HG03060 (cell line): Measurements from ENCODE around the gene RAB11FIP2.

ENCODE experiments used
- ATAC-seq: cut with Tn5 transposase; IDR thresholded peaks from one replicate; pipeline ENCODE4 v1.9.1; 2021; ENCODE audit warnings: low read depth, moderate number of reproducible peaks; ENCODE audit not compliant: unreplicated experiment

RAB11FIP2 gene

DNA sequence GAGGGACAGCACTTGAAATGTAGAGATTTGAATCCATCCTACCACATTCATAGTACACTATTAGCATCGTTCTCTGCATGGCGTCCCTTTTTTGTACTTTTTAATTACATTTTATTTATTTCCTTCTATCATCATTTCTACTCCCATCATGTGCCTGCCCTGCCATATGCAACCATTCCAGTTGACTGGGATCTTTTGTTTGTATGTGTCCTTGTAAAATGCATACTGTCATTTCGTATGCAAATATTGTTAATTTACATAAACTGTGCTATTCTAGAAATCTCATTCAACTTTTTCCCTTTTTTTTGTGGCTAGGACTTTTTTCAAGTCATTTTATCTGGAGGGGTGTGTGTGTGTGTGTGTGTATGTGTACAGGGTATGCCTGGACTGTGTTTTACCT lies 57.9 kb downstream of the RAB11FIP2 start:
- no peak for ATAC-seq

DNA sequence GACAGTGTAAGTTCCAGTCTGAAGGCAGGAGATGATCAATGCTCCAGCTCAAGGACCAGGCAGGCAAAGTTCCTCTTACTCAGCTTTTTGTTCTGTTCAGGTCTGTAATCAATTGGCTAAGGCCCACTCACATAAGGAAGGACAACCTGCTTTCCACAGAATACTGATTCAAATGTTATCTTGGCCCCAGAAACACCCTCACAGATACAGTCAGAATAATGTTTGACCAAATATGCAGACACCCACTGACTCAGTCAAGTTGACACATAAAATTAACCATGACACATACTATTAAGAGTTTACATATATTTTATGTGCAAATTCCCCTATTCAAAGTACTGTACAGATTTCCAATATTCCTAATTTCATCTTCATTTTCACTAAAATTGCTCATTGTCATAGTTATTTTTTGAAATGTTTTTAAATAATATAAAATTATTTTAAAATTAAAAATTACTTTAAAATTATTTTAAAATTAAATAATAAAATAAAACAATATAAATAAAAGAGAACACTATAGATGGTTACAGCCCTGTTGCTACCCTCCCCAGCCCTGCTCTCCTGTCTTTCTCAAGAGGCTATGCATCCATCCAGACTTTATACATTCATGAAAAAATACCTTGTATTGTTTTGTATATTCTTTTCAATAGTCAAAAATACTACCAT lies 59.4 kb downstream of the RAB11FIP2 start:
- ATAC-seq, result no peak

- ATAC-seq, result no peak
Measured at GRCh38 chr10:117983961-117984360, 62.8 kb downstream of the RAB11FIP2 start.

DNA sequence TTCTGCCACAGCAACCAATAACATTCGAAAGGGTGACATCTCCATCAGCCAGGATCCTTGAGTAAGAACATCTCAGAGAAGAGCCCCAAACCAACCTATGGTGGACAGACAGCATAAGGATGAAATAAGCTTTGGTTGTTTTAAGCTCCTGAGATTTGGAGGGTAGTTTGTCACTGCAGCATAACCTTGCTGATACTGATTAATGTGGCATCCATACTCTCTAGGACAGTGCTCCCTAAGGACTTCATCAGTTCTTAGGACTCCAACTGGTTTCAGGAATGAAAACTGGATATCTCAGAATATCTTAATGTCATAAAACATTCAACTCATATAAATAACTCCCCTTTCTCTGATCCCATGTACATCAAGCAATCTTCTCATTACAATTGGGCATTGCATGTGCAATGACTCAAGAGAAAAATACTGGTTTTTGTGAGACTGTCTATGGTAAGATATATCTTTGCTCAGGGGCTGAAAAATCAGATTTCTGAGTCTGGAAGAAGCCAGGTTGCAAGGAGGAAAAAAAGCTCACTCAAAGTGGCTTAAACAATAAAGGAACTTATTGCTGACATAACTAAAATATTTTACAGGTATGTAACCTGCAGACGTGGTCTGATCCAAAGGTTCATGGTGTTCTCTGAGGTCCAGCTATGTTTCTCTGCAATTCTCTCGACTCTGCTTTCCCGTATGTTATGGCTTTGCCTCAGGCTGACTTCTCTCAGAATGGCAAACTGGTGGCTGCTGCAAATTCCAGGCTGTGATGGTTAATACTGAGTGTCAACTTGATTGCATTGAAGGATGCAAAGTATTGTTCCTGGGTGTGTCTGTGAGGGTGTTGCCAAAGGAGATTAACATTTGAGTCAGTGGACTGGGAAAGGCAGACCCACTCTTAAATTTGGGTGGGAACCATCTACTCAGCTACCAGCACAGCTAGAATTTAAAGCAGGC lies 65.7 kb downstream of the RAB11FIP2 start:
- ATAC-seq, result no peak

DNA sequence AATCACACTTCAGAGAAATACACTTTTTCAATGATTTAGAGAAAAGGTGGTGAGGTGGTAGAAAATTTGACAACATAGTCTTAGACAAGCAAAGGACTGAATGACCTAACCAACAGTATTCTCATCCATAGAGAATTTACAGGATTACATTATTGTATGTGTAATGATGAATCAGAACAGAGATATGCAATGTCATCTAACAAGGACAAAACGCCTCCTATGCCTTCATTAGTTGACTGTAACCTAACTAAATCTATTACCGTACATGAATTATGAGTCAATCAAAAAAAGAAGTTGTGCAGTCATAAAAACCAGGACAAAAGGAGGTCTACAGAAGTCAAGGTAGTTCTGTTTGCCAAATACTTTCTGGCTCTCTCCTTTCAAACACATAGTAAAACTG lies 66.5 kb downstream of the RAB11FIP2 start:
- ATAC-seq, result no peak

GRCh38 chr10:117972168-117972837 lies 74.4 kb downstream of the RAB11FIP2 start:
- ATAC-seq, result no peak

- no peak for ATAC-seq
Measured at GRCh38 chr10:117970962-117971361, 75.8 kb downstream of the RAB11FIP2 start.

GRCh38 chr10:117969592-117969991 lies 77.1 kb downstream of the RAB11FIP2 start:
- no peak for ATAC-seq

GRCh38 chr10:117968354-117969182 lies 78.2 kb downstream of the RAB11FIP2 start:
- no peak for ATAC-seq

GRCh38 chr10:117967149-117967650 lies 79.5 kb downstream of the RAB11FIP2 start:
- ATAC-seq, result no peak

- ATAC-seq, result no peak
Measured at GRCh38 chr10:117965984-117966383, 80.8 kb downstream of the RAB11FIP2 start.

DNA sequence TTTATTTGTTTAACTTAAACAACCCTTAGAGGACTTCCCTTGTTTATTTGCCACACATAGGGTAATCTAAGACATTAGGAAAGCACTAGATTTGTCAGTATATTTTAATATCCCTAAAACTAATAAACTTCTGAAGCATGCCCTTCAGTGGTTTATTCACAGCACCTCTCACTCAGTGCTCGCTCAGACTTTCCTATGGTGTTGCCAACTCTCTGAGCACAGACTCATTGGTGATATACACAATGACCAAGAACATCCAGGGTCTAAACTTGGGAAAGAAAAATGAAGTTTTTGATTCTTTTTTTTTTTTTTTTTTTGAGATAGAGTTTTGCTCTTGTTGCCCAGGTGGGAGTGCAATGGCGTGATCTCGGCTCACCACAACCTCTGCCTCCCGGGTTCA lies 82.2 kb downstream of the RAB11FIP2 start:
- ATAC-seq, result no peak

- no peak for ATAC-seq
Measured at GRCh38 chr10:117960345-117960935, 86.3 kb downstream of the RAB11FIP2 start.

DNA sequence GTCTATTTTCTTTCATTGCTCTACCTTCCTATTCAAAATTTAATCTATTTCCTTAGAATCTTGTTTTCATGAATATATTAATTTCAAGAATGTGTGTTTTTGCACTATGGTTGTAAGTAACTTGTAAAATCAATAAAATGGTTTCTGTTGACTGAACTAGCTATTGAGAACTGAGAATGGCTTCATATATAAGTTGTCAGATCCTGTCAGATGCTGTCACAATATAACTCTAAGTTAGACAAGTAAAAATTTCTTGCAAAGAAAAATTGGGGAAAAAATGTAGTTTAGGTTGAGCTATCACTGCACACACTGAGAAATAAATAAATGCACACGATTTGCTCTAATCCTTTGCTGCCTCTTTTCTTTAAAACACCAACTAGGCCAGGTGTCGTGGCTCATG lies 89.8 kb downstream of the RAB11FIP2 start:
- ATAC-seq, result no peak

GRCh38 chr10:117955176-117955575 lies 91.6 kb downstream of the RAB11FIP2 start:
- ATAC-seq, result no peak
